Suprapubic skin (tissue), 4 donors: ENCODE data around the gene WDR46. TPM values are rescaled to one million over a fixed set of nuclear protein-coding genes. Genes with fewer than 3 reads are reported as not detected.

Experiments
- DNase-seq, 2 donors: peaks; one replicate each; pipeline ENCODE4 v3.0.0-alpha.2; 2019; ENCODE audit warnings: low spot score in 2 of 2
- H3K27ac ChIP-seq: fragments of 200-600 bp; sonication (generic); one replicate; pipeline ENCODE4 v1.5.1; 2019
- H3K27me3 ChIP-seq: fragments of 200-600 bp; sonication (generic); one replicate; pipeline ENCODE4 v1.5.1; 2019
- H3K36me3 ChIP-seq: fragments of 200-600 bp; sonication (generic); one replicate; pipeline ENCODE4 v1.5.1; 2019
- H3K4me1 ChIP-seq: fragments of 200-600 bp; sonication (generic); one replicate; pipeline ENCODE4 v1.5.1; 2019
- H3K4me3 ChIP-seq: fragments of 200-600 bp; sonication (generic); one replicate; pipeline ENCODE4 v1.5.1; 2019; ENCODE audit warnings: mild to moderate bottlenecking
- H3K9me3 ChIP-seq: fragments of 200-600 bp; sonication (generic); one replicate; pipeline ENCODE4 v1.5.1; 2019
- CTCF ChIP-seq, 2 donors: fragments of 200-600 bp in 1 of 2; fragments of 450-650 bp in 1 of 2; sonication (generic) in 1 of 2; IDR thresholded peaks; one replicate each; pipeline ENCODE4 v1.5.1; 2016 to 2019; ENCODE audit warnings: antibody characterized with exemption in 2 of 2, mild to moderate bottlenecking in 1 of 2, moderate library complexity in 1 of 2
- EP300 ChIP-seq: sonication (generic); formaldehyde crosslinking; IDR thresholded peaks from one replicate; pipeline ENCODE4 v1.6.1; 2017; ENCODE audit warnings: antibody characterized with exemption
- POLR2A ChIP-seq, 2 donors: fragments of 450-650 bp; IDR thresholded peaks; one replicate each; pipeline ENCODE4 v1.6.1; 2017; ENCODE audit warnings: antibody characterized with exemption in 2 of 2, mild to moderate bottlenecking in 2 of 2, moderate library complexity in 2 of 2
- POLR2AphosphoS5 ChIP-seq, 3 donors: sonication (generic); formaldehyde crosslinking; IDR thresholded peaks; one replicate each; pipeline ENCODE4 v1.6.1; 2017; ENCODE audit warnings: antibody characterized with exemption in 3 of 3
- WGBS: methylation state at CpG from one replicate; pipeline ENCODE4 v1.1.5; 2018; 5-methylcytosine and 5-hydroxymethylcytosine counted together
- total RNA-seq, 4 donors: library from RNA; depleted of rRNA; stranded (reverse); fragments of >200 nt; gene quantifications; one replicate each; pipeline ENCODE4 v1.1.0, GENCODE V29; 2016

WDR46 gene
- total RNA-seq, 4 donors from 2014 or later, result 41.3 to 67.2 (median 50.2) TPM

- Histone ChIP-seq H3K9me3 (no peaks in the 10 kb centered on the region), H3K27ac (peak overlapping the region; percentile 9), H3K27me3 (no peaks in the 10 kb centered on the region), H3K4me3 (no peak overlapping the region), H3K36me3 (peaks cover 22% of the 10 kb centered on the region), H3K4me1 (peaks cover 73% of the 10 kb centered on the region)
- TF ChIP-seq EP300, result no peak
- DNase-seq, result no peak
- 82% methylated on average over 3 of the region's 3 CpGs for WGBS
Observed at GRCh38 chr6:33319939-33320314, 30.9 kb upstream of the WDR46 start.

- peaks cover 22% of the 10 kb centered on the region for H3K36me3 ChIP-seq
- H3K9me3 ChIP-seq, result no peaks in the 10 kb centered on the region
- peak overlapping the region; percentile 50 for H3K4me3 ChIP-seq
- 64% methylated on average over 8 of the region's 8 CpGs for WGBS
- H3K27ac ChIP-seq, result peak overlapping the region; percentile 74
- peaks cover 73% of the 10 kb centered on the region for H3K4me1 ChIP-seq
- H3K27me3 ChIP-seq, result no peaks in the 10 kb centered on the region
- no peak for TF ChIP-seq CTCF (IDR thresholded peaks at IDR 0.05)
- DNase-seq, result no peak
Observed at GRCh38 chr6:33318426-33319073, 29.5 kb upstream of the WDR46 start.

GRCh38 chr6:33317669-33318425 lies 28.8 kb upstream of the WDR46 start, which contains the start of gene ZBTB22:
ZBTB22 (minus strand) TSS chr6:33317744; CDS start chr6:33316916, 828 bp downstream.
- 1% methylated on average over 30 of the region's 44 CpGs for WGBS
- DNase-seq, result peak; percentile 100
- Histone ChIP-seq H3K9me3 (no peaks in the 10 kb centered on the region), H3K4me1 (peaks cover 70% of the 10 kb centered on the region), H3K27ac (peak within 1 kb of the TSS; percentile 74), H3K36me3 (peaks cover 22% of the 10 kb centered on the region), H3K4me3 (peak within 1 kb of the TSS; percentile 50), H3K27me3 (no peaks in the 10 kb centered on the region)
- TF ChIP-seq POLR2A (IDR thresholded peaks at IDR 0.05) (peak in 1 of 2 donors; percentile 16), EP300 (no peak), POLR2AphosphoS5 (IDR thresholded peaks at IDR 0.05) (peak in 1 of 3 donors; percentile 91), CTCF (IDR thresholded peaks at IDR 0.05) (no peak)

- Histone ChIP-seq H3K4me3 (peak overlapping the region; percentile 50), H3K27me3 (no peaks in the 10 kb centered on the region), H3K36me3 (peaks cover 22% of the 10 kb centered on the region), H3K27ac (peak overlapping the region; percentile 74), H3K9me3 (no peaks in the 10 kb centered on the region), H3K4me1 (peaks cover 72% of the 10 kb centered on the region)
- 7% methylated on average over 14 of the region's 27 CpGs for WGBS
- DNase-seq, result peak in 1 of 2 donors; percentile 87
- TF ChIP-seq POLR2AphosphoS5 (IDR thresholded peaks at IDR 0.05) (no peak), CTCF (IDR thresholded peaks at IDR 0.05) (no peak), EP300 (no peak), POLR2A (IDR thresholded peaks at IDR 0.05) (no peak)
Observed at GRCh38 chr6:33317419-33317668, 28.3 kb upstream of the WDR46 start.

- peak in 1 of 2 donors; percentile 76 for DNase-seq
- Histone ChIP-seq H3K27ac (peak overlapping the region; percentile 74), H3K4me3 (peak overlapping the region; percentile 50), H3K4me1 (peaks cover 72% of the 10 kb centered on the region), H3K27me3 (no peaks in the 10 kb centered on the region), H3K9me3 (no peaks in the 10 kb centered on the region), H3K36me3 (peaks cover 22% of the 10 kb centered on the region)
- no peak for TF ChIP-seq CTCF (IDR thresholded peaks at IDR 0.05)
- TF ChIP-seq EP300, result no peak
- TF ChIP-seq POLR2AphosphoS5 (IDR thresholded peaks at IDR 0.05), result no peak
- TF ChIP-seq POLR2A (IDR thresholded peaks at IDR 0.05), result no peak
- WGBS, result 76% methylated on average over 19 of the region's 19 CpGs
Observed at GRCh38 chr6:33316603-33317418, 27.8 kb upstream of the WDR46 start.
